AG10803 (cell line): Measurements from ENCODE around the gene GNG2.

Experiments
- DNase-seq: peaks from one replicate; pipeline ENCODE4 v3.0.0; 2010; ENCODE audit warnings: low read depth
- H3K4me3 ChIP-seq: 2 replicates; pipeline ENCODE4 v1.5.1; 2011; ENCODE audit warnings: mild to moderate bottlenecking, low read length, control low read depth
- CTCF ChIP-seq: conservative IDR thresholded peaks from 2 replicates; pipeline ENCODE4 v1.5.1; 2011; ENCODE audit warnings: mild to moderate bottlenecking, low read length, control low read depth, inconsistent platforms

The GNG2 gene

GRCh38 chr14:51981218-51981854 is 120.9 kb downstream of the GNG2 start:
- TF ChIP-seq CTCF = no peak
- no peak overlapping the region for H3K4me3 ChIP-seq
- DNase-seq = no peak

GRCh38 chr14:51988221-51988620 is 127.8 kb downstream of the GNG2 start:
- no peak for DNase-seq
- no peak for TF ChIP-seq CTCF
- no peak overlapping the region for H3K4me3 ChIP-seq

GRCh38 chr14:51989293-51990234 is 129.2 kb downstream of the GNG2 start, which contains the start of gene RTRAF:
Gene RTRAF, plus strand, starts transcription at chr14:51989546. Its CDS starts 94 bp downstream, at chr14:51989640.
- no peak for TF ChIP-seq CTCF
- peak within 1 kb of the TSS; percentile 78 for H3K4me3 ChIP-seq
- DNase-seq = peak; percentile 94

- peak overlapping the region; percentile 78 for H3K4me3 ChIP-seq
- no peak for TF ChIP-seq CTCF
Observed at GRCh38 chr14:51990488-51990887, 130.1 kb downstream of the GNG2 start.

GRCh38 chr14:51993285-51993920 is 133.0 kb downstream of the GNG2 start:
- no peak overlapping the region for H3K4me3 ChIP-seq
- no peak for DNase-seq
- TF ChIP-seq CTCF = no peak

More at GRCh38 chr14:51990488-51990887, 130.1 kb downstream of the GNG2 start:
- no peak for DNase-seq

- H3K4me3 ChIP-seq = no peak overlapping the region
- DNase-seq = peak; percentile 60
- TF ChIP-seq CTCF = peak; percentile 88
Observed at GRCh38 chr14:51996148-51996746, 135.8 kb downstream of the GNG2 start.
